Neutrophil (primary cell): ENCODE results near the gene GC.

Source experiments
- H3K27ac ChIP-seq: fragments of 200-600 bp; sonication (generic); 2 replicates; pipeline ENCODE4 v1.5.1; 2016; ENCODE audit warnings: mild to moderate bottlenecking, moderate library complexity
- H3K27me3 ChIP-seq: fragments of 200-600 bp; sonication (generic); 2 replicates; pipeline ENCODE4 v1.6.0; 2016; ENCODE audit warnings: mild to moderate bottlenecking
- H3K36me3 ChIP-seq: fragments of 200-600 bp; sonication (generic); 2 replicates; pipeline ENCODE4 v1.5.1; 2017
- H3K4me1 ChIP-seq, 2 experiments: fragments of 200-600 bp in 1 of 2; sonication (generic) in 1 of 2; 1 replicate in 1 of 2; 2 replicates in 1 of 2; pipeline versions ENCODE4 v1.5.1 to v1.6.1; 2013 to 2016; ENCODE audit warnings: low read depth in 1 of 2, low read length in 1 of 2, mild to moderate bottlenecking in 1 of 2, moderate library complexity in 1 of 2; ENCODE audit not compliant: control insufficient read depth in 1 of 2, insufficient read depth in 1 of 2
- H3K4me3 ChIP-seq, 2 experiments: fragments of 200-600 bp in 1 of 2; sonication (generic) in 1 of 2; 1 replicate in 1 of 2; 2 replicates in 1 of 2; pipeline ENCODE4 v1.5.1; 2013 to 2016; ENCODE audit warnings: low read depth in 1 of 2, low read length in 1 of 2, mild to moderate bottlenecking in 1 of 2, moderate library complexity in 1 of 2
- H3K9me3 ChIP-seq: fragments of 200-600 bp; sonication (generic); 2 replicates; pipeline ENCODE4 v1.5.1; 2016
- TF ChIP-seq, protein P1 (sequence below): fragments of 200-600 bp; sonication (generic); IDR thresholded peaks from 2 replicates; pipeline ENCODE4 v1.5.1; 2016; ENCODE audit warnings: antibody characterized with exemption

Gene GC

GRCh38 chr4:71729856-71730255 lies 54.0 kb downstream of the GC start:
- Histone ChIP-seq H3K9me3 (no peaks in the 10 kb centered on the region), H3K4me1 (no peaks in the 10 kb centered on the region), H3K27me3 (no peaks in the 10 kb centered on the region), H3K36me3 (no peaks in the 10 kb centered on the region), H3K4me3 (no peak overlapping the region), H3K27ac (no peak overlapping the region)
- TF ChIP-seq, protein P1, sequence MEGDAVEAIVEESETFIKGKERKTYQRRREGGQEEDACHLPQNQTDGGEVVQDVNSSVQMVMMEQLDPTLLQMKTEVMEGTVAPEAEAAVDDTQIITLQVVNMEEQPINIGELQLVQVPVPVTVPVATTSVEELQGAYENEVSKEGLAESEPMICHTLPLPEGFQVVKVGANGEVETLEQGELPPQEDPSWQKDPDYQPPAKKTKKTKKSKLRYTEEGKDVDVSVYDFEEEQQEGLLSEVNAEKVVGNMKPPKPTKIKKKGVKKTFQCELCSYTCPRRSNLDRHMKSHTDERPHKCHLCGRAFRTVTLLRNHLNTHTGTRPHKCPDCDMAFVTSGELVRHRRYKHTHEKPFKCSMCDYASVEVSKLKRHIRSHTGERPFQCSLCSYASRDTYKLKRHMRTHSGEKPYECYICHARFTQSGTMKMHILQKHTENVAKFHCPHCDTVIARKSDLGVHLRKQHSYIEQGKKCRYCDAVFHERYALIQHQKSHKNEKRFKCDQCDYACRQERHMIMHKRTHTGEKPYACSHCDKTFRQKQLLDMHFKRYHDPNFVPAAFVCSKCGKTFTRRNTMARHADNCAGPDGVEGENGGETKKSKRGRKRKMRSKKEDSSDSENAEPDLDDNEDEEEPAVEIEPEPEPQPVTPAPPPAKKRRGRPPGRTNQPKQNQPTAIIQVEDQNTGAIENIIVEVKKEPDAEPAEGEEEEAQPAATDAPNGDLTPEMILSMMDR = no peak

GRCh38 chr4:71713611-71714203 lies 70.2 kb downstream of the GC start:
- H3K9me3 ChIP-seq = no peaks in the 10 kb centered on the region
- H3K27me3 ChIP-seq = no peaks in the 10 kb centered on the region
- no peak overlapping the region for H3K27ac ChIP-seq
- no peak overlapping the region for H3K4me3 ChIP-seq
- H3K36me3 ChIP-seq = no peaks in the 10 kb centered on the region
- H3K4me1 ChIP-seq = no peaks in the 10 kb centered on the region
- TF ChIP-seq, protein P1 = no peak

GRCh38 chr4:71711985-71712348 lies 71.9 kb downstream of the GC start:
- Histone ChIP-seq H3K36me3 (no peaks in the 10 kb centered on the region), H3K4me3 (no peak overlapping the region), H3K4me1 (no peaks in the 10 kb centered on the region), H3K27me3 (no peaks in the 10 kb centered on the region), H3K9me3 (no peaks in the 10 kb centered on the region), H3K27ac (no peak overlapping the region)
- TF ChIP-seq, protein P1 = no peak

- H3K4me1 ChIP-seq = no peaks in the 10 kb centered on the region
- H3K4me3 ChIP-seq = no peak overlapping the region
- H3K27me3 ChIP-seq = no peaks in the 10 kb centered on the region
- H3K27ac ChIP-seq = no peak overlapping the region
- H3K9me3 ChIP-seq = no peaks in the 10 kb centered on the region
- TF ChIP-seq, protein P1 = no peak
- H3K36me3 ChIP-seq = no peaks in the 10 kb centered on the region
Measured at GRCh38 chr4:71711044-71711984, 72.6 kb downstream of the GC start.

- no peak overlapping the region for H3K4me3 ChIP-seq
- no peak overlapping the region for H3K27ac ChIP-seq
- no peaks in the 10 kb centered on the region for H3K27me3 ChIP-seq
- TF ChIP-seq, protein P1 = no peak
- H3K4me1 ChIP-seq = no peaks in the 10 kb centered on the region
- H3K36me3 ChIP-seq = no peaks in the 10 kb centered on the region
- H3K9me3 ChIP-seq = no peaks in the 10 kb centered on the region
Measured at GRCh38 chr4:71709961-71710360, 73.9 kb downstream of the GC start.
